HK-2 (cell line): Measurements from ENCODE around the gene RFC1.
"Not testable (repeated sequence)": the region's sequence is repeated elsewhere in the genome, so short reads cannot be mapped to it uniquely, and the experiment has no call there.

Source experiments
- DNase-seq: peaks from one replicate; pipeline ENCODE4 v3.0.0-alpha.2; 2018; ENCODE audit not compliant: unreplicated experiment

Gene RFC1

DNA sequence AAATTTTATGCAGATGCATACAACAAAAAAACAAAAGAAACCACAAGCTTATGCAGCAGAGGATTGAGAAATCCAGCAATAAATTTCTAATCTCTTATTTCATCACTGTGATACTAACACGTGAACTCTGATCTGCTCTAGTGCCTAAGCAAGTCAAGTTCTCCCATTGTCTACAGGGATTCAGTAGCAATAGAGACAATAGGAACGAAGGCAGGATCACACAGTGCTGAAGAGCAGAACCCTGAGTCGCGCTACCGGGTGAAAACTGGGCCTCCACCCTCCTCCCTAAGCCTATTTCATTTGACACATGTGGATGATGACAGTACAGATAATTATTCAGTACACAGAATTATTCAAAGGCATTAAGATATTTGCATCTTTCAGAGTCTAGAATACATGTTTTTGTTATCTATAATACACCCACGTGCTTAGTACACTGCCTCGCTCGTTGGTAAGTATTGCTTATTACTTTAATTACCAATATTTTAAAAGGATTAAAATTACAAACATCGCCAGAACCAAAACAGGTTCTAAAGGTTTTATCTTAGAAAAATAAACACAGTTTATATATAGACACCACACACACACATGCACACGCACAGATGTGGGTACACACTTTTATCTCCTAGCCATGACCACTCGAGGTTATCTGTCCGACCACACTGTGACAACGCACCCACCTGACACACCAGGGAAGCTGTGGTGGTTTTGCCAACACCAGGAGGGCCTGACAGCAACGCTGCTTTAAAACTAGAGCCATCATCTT is 60.1 kb downstream of the RFC1 start:
- DNase-seq = no peak

DNA sequence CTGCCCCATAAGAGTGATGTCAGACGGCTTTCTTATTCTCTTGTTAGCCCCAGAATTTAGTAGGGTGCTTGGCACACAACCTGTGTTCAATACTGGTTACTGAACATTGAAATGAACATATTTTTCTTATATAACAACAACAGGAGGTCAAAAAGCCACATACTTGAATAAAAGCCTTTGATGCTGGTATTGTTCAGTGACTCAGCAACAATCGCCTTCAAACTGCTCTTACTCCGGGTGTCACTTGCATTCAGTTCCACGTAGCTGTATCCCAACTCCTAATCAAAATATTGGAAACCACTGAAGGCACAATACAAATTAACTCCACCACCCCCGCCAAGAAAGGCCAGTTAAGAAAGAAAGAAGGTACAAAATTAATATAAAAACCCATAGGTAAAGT is 61.5 kb downstream of the RFC1 start:
- DNase-seq = no peak

DNA sequence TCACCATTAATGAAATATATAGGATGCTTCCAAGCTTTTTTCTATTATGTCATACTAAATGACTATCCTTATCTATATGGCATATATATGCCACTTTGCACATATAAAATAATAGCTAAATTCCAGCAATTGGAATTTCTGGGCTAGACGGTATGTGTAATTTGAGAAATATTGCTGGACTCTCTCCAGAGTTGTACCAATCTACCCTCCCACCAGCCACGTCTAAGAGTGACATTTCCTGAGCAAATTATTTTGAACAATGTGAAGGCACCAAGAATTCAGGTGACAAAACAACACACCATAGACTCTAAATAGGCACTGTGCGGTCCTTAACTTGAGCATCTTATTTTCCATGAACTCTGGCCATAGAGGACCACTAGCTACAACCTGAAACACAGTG is 62.3 kb downstream of the RFC1 start:
- no peak for DNase-seq

DNA sequence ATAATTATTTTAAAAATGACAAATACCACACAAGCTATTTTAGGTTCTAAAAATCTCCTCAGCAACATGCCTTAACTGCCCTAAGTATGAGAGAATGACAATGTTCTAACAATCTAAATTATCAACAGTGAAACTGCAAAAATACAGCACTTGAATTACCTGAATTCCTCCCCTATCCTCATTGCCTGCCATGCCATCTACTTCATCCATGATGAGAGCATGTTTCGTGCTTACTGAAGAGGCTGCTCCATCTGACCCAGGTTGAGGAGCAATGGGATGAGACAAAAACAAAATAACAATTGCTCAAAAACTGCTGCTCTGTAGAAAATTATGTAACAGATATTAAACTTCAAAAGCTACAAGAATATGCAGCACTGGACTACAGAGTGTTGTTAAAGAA is 63.3 kb downstream of the RFC1 start:
- DNase-seq = no peak

DNA sequence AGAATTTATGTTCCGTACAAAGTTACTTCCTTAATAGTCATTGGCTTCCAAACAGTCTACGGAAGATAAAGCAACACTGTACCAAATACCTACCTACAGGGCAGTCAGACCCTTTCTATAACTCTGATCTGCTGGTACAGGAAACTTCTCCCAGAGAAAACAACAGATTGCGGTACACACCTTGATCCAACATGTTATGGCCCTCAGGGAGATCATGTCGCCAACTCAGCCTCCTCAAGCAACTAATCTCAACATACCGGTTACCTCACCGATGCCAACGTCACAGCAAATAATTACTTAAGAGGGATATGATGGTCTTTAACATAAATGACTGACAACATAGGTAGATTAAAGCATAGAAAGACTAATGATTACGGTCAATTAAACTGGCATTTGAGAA is 70.4 kb downstream of the RFC1 start:
- no peak for DNase-seq

DNA sequence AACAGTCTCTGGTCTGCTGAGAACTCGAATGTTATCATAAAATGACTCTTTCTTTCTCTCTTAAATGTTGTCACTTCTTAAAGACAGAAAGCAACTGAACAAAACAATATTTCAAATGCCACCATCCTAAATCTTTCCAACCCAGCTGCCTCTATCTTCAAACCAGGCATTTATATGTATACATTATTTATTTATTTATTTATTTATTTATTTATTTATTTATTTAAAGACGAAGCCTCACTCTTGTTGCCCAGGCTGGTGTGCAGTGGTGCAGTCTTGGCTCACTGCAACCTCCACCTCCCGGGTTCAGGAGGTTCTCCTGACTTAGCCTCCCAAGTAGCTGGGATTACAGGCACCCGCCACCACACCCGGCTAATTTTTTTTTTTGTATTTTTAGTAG is 73.7 kb downstream of the RFC1 start:
- DNase-seq = not testable (repeated sequence)

DNA sequence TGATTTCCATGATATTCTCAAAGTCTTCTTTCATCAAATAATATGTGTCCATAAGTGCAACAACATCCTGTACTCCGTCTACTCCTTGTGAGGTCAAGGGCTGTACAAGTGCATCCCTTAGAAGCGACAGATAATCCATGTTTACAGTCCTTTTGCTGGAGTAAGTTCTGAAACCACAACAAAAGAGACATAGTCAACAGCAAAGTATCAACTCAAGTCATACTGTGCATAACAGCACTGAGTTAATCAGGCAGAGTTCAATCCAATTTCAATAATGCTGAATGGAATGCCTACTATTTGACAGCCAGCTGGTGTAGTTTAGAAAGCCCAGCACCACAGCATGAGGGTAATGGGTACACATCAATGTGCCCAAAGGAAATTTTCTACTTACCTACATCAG is 74.5 kb downstream of the RFC1 start:
- no peak for DNase-seq

DNA sequence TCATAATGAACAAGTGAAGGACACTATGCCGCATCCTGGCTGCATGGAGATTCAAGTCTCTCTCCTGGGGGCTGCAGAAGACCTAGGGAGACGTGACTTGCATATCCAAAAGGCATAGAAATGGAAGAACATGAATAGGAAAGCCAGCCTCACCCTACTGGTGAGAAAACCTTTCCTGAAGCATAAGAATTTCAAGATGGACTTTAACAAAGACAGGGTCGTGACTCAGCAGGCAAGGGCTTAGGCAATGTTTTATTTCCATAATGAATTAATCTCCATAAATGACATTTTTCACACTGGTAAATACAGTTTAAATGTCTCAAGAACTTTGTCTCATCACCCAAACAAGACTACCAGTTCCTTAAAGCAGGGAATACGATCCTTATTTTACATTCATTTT is 78.9 kb downstream of the RFC1 start:
- no peak for DNase-seq

DNA sequence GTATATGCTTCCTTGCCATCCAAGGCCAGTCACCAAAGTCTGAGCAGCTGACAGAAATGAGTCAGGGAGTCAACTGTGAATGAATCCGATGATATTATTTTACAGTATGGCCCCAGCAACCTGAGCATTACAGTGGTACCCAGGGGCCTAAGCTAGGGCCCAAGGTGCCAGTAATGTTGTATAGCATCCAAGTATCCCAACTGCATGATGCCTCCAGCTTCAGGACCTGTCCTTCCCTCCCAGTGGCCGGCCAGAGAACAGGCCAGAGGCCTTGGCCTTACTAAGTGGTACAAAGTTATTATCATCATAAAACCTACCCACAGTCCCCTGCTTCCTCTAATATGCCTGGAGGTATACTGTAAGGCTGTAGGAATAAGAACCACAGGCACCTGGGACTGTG is 79.9 kb downstream of the RFC1 start:
- no peak for DNase-seq

DNA sequence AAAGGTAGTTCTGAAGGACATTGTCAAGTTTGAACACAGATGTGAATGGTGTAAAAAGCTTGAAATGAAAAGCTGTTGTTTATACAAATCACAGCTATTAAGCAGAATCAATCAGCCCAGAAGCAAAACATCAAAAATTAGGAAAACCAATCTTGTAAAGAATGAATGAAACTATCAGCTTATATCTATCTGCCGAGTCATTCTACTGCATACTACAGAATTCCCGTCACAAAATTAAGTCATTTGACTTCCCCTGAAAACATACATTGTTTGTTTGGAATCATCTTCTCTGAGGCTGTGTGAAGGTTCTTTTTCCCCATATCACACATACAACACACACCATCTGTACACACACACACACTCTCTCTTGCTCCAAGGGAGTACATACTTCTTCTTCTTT is 80.3 kb downstream of the RFC1 start:
- no peak for DNase-seq

DNA sequence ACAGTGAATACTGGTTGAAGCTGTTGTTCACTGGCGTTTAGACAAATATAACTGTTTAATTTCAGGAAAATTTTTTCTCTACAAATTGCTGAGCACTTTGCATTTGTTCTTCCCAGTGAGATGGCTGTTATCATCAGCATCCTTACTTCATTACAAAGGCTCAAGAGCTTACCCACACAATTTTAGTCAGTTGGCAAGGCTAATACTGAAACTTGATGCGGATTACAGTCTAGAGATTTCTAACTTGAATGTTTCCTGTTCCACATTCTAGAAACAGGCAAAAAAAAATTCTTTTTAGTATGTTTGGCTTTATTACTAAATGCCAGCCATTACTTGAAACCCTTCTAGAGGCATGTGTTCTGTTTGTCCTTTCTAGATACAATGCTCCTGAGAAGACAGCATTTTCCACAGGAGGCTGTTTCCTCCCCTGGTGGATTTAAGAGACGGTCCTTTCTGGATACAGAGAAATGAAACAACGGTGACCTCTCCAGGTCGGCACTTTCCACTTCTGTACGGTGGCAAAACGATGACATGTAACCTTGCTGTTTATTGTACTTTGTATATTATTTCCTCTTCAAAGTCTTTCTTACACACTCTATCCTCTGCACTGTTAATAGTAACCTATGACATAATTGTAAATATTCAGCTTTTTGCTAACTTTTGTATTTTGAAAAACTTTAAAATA is 80.9 kb downstream of the RFC1 start:
- no peak for DNase-seq

DNA sequence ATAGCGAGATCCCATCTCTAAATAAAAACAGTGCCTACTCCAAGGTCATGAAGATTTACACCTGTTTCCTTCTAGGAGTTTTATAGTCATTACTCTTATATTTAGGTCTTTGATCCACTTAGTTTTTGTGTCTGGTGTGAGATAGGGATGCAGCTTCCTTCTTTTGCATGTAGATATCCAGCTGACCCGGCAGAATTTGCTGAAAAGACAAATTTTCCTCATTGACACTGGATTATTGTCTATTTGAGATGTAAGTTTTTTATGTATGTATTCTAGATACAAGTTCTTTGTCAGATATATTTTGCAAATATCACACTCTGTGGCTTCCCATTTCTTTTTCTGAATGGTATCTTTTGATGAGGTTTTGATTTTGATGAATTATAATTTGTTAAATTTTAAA is 85.4 kb downstream of the RFC1 start:
- no peak for DNase-seq

DNA sequence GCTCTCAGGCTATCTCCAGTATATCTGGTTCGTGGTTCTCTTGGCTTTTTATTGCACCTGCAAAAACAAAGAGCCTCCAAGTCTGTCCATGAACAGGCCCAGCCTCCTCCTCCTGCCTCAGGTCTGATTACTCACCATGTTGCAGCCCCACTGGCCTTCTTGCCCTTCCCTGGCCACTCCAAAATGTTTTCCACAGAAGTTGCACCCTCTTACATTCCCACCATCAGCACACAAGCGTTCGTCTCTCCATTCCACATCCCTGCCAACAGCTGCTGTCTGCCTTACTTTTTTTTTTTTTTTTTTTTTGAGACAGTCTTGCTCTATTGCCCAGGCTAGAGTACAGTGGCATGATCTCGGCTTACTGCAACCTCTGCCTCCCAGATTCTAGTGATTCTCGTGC is 86.7 kb downstream of the RFC1 start:
- DNase-seq = no peak

DNA sequence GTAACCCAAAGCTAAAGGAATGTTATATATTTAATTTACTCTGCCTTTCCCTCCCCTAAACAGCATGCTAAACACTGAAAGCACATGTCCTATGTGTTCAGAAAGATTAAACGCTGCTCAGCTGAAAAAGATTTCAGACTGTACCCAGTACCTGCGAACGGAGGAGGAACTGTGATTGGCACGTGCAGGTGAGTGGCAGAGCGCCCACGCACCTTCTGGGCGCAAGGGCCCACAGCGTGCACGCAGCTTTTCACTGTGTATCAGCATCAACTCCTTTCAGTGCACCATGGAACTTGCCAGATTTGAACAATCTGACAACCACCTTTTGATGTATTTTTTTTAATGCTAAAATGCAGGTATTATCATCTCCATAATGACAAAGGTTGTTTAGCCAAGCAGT is 87.7 kb downstream of the RFC1 start:
- DNase-seq = no peak

DNA sequence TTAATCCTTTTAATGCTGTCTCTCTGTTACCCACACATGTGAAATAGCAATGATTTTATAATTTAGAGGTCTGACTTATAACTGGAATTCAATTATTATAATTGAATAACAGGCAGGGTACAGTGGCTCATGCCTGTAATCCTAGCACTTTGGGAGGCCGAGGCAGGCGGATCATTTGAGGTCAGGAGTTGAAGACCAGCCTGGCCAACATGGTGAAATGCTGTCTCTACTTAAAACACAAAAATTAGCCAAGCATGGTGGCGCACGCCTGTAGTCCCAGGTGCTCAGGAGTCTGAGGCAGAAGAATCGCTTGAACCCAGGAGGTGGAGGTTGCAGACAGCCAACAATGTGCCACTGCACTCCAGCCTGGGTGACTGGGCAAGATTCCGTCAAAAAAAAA is 88.5 kb downstream of the RFC1 start:
- DNase-seq = not testable (repeated sequence)

DNA sequence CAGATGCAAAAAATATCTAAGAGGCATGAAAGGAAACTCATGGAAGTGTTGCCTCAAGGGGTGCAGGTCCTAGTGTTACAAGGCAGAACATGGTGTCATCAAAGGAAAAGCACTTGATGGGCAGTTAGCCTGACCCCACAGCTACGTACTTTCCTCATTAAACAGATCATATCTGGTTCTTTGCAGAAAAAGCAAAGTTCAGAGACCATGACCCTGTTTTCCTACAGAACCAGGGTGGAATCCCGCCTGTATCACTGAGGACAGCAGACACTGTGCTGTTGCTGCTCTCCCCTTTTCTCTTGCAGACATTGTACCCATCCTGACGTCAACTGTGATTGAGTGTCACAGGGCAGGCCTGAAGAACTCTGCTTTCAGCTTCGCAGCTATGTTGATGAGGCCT is 91.7 kb downstream of the RFC1 start:
- no peak for DNase-seq

DNA sequence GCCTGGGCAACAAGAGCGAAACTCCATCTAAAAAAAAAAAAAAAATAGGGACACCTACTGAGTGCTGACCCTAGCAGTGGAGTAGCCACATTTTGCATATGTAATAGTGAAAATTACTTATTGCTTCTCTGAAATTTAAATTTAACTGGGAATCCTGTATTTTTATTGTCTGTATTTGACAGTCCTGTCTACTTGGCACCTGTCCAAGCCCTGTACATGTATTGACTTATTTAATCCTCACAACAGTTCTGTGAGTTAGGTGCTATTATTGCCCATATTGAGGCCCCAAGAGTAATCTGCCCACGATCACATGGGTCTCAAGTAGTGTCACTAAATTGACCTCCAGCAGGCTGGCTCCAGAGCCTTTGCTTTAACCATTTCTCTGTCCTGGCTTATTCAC is 102.3 kb downstream of the RFC1 start:
- no peak for DNase-seq

DNA sequence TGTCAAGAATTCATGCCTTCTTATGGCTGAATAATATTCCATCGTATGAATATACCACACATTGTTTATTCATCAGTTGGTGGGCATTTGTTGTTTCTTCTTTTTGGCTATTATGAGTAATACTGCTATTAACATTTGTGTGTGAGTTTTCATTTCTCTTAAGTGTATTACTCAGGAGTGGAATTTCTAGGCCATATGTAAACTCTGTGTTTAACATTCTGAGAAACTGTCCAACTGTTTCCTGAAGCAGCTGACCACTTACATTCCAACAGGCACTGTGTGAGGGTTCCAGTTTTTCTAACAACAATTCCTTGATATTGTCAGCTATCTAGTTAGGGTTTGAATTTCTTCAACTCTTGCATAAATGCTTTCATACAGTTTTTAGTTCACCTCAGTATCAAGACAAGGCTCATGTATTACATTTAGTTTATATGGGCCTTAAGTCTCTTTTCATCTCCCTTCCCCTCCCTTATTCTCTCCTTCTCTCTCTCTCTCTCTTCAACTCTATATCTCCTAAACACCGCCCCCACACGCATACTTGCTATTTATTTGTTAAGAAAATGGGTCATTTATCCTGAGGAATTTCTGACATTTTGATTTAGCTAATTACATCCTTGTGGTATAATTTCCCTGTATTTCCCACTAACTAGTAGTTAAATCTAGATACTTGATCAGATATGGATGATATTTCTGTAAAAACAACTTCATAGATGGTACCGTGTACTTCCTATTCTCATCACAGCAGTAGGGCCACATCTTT is 106.4 kb downstream of the RFC1 start:
- no peak for DNase-seq

DNA sequence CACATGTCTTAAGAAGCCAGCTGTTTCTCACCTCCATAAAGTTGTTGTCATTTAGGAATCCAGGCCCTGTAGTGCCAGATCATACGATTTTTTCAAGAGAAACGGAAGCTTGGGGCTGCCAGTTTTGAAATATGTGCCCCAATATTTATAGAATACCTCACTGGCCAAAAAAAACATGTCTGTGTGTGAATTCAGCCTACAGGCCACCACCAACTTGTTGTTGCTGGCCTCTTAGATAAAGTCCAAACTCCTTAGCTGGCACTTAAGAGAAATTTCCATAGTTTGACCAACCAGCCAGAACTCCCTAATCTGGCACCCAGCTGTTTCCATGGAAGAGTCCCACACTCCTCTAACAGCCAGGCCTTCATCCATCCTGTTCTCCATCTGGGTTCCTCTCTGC is 109.7 kb downstream of the RFC1 start:
- DNase-seq = no peak

DNA sequence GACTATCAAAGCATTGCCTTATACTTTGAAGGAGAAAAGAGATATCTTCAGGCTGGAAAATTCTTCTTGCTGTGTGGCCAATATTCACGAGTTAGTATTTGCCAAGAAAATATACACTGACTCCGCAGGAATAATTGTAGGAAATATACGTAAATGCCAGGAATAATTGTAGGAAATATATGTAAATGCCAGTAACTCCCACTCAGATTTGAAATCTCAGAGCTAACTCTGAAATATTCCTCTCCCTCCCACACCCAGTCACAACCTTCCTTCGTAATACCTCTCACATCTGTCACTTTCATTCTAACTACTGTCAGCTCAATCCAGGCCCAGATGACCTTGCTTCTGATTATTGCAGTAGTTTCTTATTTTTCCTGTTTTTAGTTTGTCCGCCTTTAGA is 110.3 kb downstream of the RFC1 start:
- DNase-seq = no peak

DNA sequence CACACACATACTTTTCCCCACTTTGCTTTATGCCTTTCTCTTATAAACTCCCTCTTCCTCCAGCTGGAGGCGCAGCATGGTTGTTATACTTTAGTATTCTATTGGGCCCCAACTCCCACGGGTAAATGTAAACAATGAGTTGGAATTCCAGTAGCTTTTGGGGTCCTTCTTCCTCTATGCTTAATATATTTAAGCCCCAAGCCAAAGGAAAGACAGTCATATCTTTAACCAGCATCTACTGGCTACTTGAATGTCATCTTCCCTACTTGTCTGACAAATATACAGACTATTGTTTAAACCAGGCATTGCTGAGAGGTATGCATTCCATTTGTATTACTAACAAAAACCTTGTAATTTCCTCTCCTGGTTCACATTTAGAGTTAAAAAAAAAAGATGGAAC is 110.9 kb downstream of the RFC1 start:
- DNase-seq = no peak

DNA sequence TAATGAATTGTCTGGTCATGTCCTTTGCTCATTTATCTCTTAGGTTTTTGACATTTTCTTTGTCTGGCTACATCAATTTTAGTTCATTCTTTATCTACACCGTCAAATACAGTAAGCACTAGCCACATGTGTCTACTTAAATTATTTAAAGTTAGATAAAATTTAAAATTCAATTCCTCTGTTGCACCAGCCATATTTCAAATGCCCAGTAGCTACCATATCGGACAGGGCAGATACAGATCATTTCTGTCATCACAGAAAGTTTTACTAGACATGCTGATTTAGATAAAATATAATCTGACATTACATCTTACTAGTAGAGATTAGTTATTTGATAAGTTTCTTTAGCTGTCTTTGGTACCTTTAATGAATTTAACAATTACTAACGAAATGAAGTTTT is 122.7 kb downstream of the RFC1 start:
- DNase-seq = no peak
